Caco-2 (cell line): ENCODE measurements around the gene MYO1F. TPM values are rescaled to one million over a fixed set of nuclear protein-coding genes. Genes with fewer than 3 reads are reported as not detected.

Experiments
- BruUV-seq: library from RNA; stranded (reverse); fragments of 400-500 nt; replicated peaks from 2 replicates; lab custom pipeline; 2021; lab: Mats Ljungman, UMichigan
- CTCF ChIA-PET: fragments of 300-600 bp; sonication (Branson Sonifier 250); formaldehyde crosslinking; loops from one replicate; lab custom pipeline; 2022; ENCODE audit warnings: antibody characterized with exemption; lab: Charles Lee
- POLR2A ChIA-PET: fragments of 300-600 bp; sonication (Branson Sonifier 250); formaldehyde crosslinking; loops from one replicate; lab custom pipeline; 2022; ENCODE audit warnings: antibody characterized with exemption; lab: Charles Lee
- DNase-seq, 2 experiments: peaks; one replicate each; pipeline versions ENCODE4 v3.0.0 to v3.0.0-alpha.2; 2020 to 2022
- H3K27me3 ChIP-seq: replicated peaks from 2 replicates; pipeline ENCODE4 v1.6.0; 2011; ENCODE audit warnings: low read length; ENCODE audit not compliant: control insufficient read depth, insufficient read depth
- H3K36me3 ChIP-seq: 2 replicates; pipeline ENCODE4 v1.5.1; 2011; ENCODE audit warnings: low read length; ENCODE audit not compliant: control insufficient read depth, insufficient read depth
- H3K4me1 ChIP-seq: fragments of 250-450 bp; sonication (Bioruptor Pico); 2 replicates; pipeline ENCODE4 v1.5.1; 2020; ENCODE audit warnings: mild to moderate bottlenecking
- H3K4me3 ChIP-seq: 2 replicates; pipeline ENCODE4 v1.5.1; 2011; ENCODE audit warnings: low read depth, mild to moderate bottlenecking, control low read depth, low read length
- H3K9me3 ChIP-seq: fragments of 250-450 bp; sonication (Bioruptor Pico); 2 replicates; pipeline ENCODE4 v1.5.1; 2020; ENCODE audit warnings: mild to moderate bottlenecking, moderate library complexity
- H3K27ac Mint-ChIP-seq: one replicate; pipeline ENCODE4 v1.8.0; 2022; ENCODE audit warnings: mixed read lengths; ENCODE audit not compliant: unreplicated experiment
- H3K27me3 Mint-ChIP-seq: one replicate; pipeline ENCODE4 v1.8.0; 2022; ENCODE audit warnings: mixed read lengths; ENCODE audit not compliant: insufficient read depth, unreplicated experiment
- H3K36me3 Mint-ChIP-seq: one replicate; pipeline ENCODE4 v1.8.0; 2022; ENCODE audit warnings: mild to moderate bottlenecking, mixed read lengths; ENCODE audit not compliant: insufficient read depth, unreplicated experiment
- H3K4me1 Mint-ChIP-seq: one replicate; pipeline ENCODE4 v1.8.0; 2022; ENCODE audit warnings: low read depth, mixed read lengths; ENCODE audit not compliant: unreplicated experiment
- H3K4me3 Mint-ChIP-seq: one replicate; pipeline ENCODE4 v1.8.0; 2022; ENCODE audit warnings: mild to moderate bottlenecking, moderate library complexity, mixed read lengths; ENCODE audit not compliant: unreplicated experiment
- H3K9me3 Mint-ChIP-seq: one replicate; pipeline ENCODE4 v1.8.0; 2022; ENCODE audit warnings: mixed read lengths; ENCODE audit not compliant: unreplicated experiment
- intact Hi-C: fragments of 100-400 bp; cut with micrococcal nuclease; formaldehyde crosslinking; loops from one replicate; pipeline ENCODE4 v1.10.0; 2022; ENCODE audit not compliant: unreplicated experiment
- total RNA-seq: library from RNA; stranded (reverse); gene quantifications from 2 replicates; pipeline ENCODE4 v1.2.3, GENCODE V29; 2022
- TF ChIP-seq, protein P1 (sequence below), 2 experiments: fragments of 200-600 bp in 1 of 2; IDR thresholded peaks; 1 replicate in 1 of 2; 2 replicates in 1 of 2; pipeline versions ENCODE4 v1.5.1 to v1.8.0; 2011 to 2022; ENCODE audit warnings: antibody characterized with exemption in 1 of 2, control low read depth in 1 of 2, inconsistent platforms in 1 of 2, low read depth in 1 of 2, low read length in 1 of 2, mild to moderate bottlenecking in 1 of 2, moderate library complexity in 1 of 2; ENCODE audit not compliant: insufficient read depth in 1 of 2, severe bottlenecking in 1 of 2, unreplicated experiment in 1 of 2

Gene MYO1F
- total RNA-seq, 1 experiment from 2014 or later = 0.25 TPM

DNA sequence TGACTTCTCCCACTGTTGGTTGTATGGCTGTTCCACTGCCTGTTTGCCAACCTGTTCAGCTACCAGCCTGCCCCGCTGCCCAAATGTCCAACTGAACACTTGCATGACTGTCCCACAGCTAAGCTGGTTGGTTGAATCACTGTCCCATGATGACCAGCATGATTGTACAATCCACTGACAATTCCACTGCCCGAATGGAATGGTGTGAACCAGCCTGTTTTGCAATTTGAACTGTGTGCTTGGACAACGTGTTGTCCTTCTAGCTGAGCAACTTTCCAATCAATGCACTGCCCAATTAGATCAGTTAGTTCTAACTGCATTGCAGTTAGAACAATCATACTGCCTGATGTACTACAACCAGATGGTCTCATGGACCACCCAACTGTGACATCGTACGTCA is 24.6 kb upstream of the MYO1F start:
- H3K36me3 Mint-ChIP-seq = peaks cover 5% of the 10 kb centered on the region
- intact Hi-C loops = no loop called here
- no peak for DNase-seq

DNA sequence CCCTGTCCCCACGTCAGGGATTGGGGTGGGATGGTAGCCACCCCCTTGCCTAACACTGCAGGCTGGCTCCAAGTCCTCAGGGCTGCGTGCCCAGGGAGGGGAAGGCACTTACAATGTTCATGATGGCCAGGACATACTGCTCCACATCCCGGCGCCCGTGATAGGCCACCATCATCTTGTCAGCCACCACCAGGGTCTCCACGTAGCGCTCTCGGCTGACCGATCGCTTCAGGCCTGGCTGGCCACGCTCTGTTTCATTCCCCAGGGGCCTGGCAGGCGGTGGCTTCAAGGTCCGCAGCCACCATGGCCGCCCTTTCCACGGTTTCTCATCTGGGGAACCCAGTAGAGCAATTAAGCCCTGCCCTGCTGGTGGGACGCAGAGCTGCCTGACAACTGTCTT is 23.6 kb upstream of the MYO1F start:
- no peaks in the 10 kb centered on the region for H3K4me1 Mint-ChIP-seq
- H3K36me3 Mint-ChIP-seq = peaks cover 5% of the 10 kb centered on the region
- H3K27ac Mint-ChIP-seq = no peak overlapping the region
- CTCF ChIA-PET = no interaction called here
- intact Hi-C loops = no loop called here
- peaks cover 5% of the 10 kb centered on the region for H3K27me3 Mint-ChIP-seq
- H3K4me1 ChIP-seq = no peaks in the 10 kb centered on the region
- no peak for DNase-seq
- no peak overlapping the region for H3K4me3 Mint-ChIP-seq
- no peaks in the 10 kb centered on the region for H3K27me3 ChIP-seq
- no peak overlapping the region for H3K4me3 ChIP-seq
- BruUV-seq = no TSS peak
- peaks cover 7% of the 10 kb centered on the region for H3K9me3 ChIP-seq
- TF ChIP-seq, protein P1, sequence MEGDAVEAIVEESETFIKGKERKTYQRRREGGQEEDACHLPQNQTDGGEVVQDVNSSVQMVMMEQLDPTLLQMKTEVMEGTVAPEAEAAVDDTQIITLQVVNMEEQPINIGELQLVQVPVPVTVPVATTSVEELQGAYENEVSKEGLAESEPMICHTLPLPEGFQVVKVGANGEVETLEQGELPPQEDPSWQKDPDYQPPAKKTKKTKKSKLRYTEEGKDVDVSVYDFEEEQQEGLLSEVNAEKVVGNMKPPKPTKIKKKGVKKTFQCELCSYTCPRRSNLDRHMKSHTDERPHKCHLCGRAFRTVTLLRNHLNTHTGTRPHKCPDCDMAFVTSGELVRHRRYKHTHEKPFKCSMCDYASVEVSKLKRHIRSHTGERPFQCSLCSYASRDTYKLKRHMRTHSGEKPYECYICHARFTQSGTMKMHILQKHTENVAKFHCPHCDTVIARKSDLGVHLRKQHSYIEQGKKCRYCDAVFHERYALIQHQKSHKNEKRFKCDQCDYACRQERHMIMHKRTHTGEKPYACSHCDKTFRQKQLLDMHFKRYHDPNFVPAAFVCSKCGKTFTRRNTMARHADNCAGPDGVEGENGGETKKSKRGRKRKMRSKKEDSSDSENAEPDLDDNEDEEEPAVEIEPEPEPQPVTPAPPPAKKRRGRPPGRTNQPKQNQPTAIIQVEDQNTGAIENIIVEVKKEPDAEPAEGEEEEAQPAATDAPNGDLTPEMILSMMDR (IDR thresholded peaks at IDR 0.05; ENCODE audit: insufficient read depth in 1 of 2, low read depth in 1 of 2, low read length in 1 of 2, severe bottlenecking in 1 of 2, unreplicated experiment in 1 of 2) = no peak
- POLR2A ChIA-PET = no interaction called here
- peaks cover 13% of the 10 kb centered on the region for H3K9me3 Mint-ChIP-seq
- no peaks in the 10 kb centered on the region for H3K36me3 ChIP-seq

More for the DNA sequence above, 24.6 kb upstream of the MYO1F start:
- H3K9me3 Mint-ChIP-seq = peaks cover 13% of the 10 kb centered on the region
- H3K4me3 Mint-ChIP-seq = no peak overlapping the region
- H3K27ac Mint-ChIP-seq = no peak overlapping the region
- peaks cover 3% of the 10 kb centered on the region for H3K27me3 Mint-ChIP-seq
- POLR2A ChIA-PET = no interaction called here
- H3K4me1 Mint-ChIP-seq = no peaks in the 10 kb centered on the region
- Histone ChIP-seq H3K36me3 (no peaks in the 10 kb centered on the region), H3K4me1 (no peaks in the 10 kb centered on the region), H3K9me3 (peaks cover 7% of the 10 kb centered on the region), H3K27me3 (no peaks in the 10 kb centered on the region), H3K4me3 (no peak overlapping the region)
- CTCF ChIA-PET = no interaction called here
- BruUV-seq = no TSS peak
- TF ChIP-seq, protein P1 (IDR thresholded peaks at IDR 0.05; ENCODE audit: insufficient read depth in 1 of 2, low read depth in 1 of 2, low read length in 1 of 2, severe bottlenecking in 1 of 2, unreplicated experiment in 1 of 2) = no peak

DNA sequence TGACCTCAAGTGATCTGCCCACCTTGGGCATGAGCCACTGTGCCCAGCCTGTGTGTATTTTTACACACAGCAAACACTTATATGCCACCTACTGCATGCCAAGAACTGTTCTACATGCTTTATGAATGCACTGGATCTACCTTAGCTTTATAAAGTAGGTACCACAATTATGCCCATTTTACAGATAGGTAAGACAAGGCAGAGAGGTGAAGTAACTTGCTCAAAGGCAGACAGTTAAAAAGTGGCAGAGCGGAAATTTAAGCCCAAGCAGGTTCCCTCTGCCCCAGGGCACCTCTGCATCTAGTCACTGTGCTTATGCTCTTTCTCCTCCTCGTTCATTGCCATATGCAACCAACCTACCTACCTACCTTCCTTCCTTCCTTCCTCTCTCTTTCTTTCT is 22.8 kb upstream of the MYO1F start:
- no peaks in the 10 kb centered on the region for H3K36me3 ChIP-seq
- POLR2A ChIA-PET = no interaction called here
- no TSS peak for BruUV-seq
- peaks cover 6% of the 10 kb centered on the region for H3K9me3 ChIP-seq
- intact Hi-C loops = no loop called here
- no peak for DNase-seq
- CTCF ChIA-PET = no interaction called here
- Mint-ChIP-seq H3K4me3 (no peak overlapping the region), H3K27ac (no peak overlapping the region), H3K27me3 (peaks cover 6% of the 10 kb centered on the region), H3K4me1 (no peaks in the 10 kb centered on the region), H3K9me3 (peaks cover 13% of the 10 kb centered on the region), H3K36me3 (peaks cover 5% of the 10 kb centered on the region)
- H3K4me1 ChIP-seq = no peaks in the 10 kb centered on the region
- no peak overlapping the region for H3K4me3 ChIP-seq
- TF ChIP-seq, protein P1 (IDR thresholded peaks at IDR 0.05; ENCODE audit: insufficient read depth in 1 of 2, low read depth in 1 of 2, low read length in 1 of 2, severe bottlenecking in 1 of 2, unreplicated experiment in 1 of 2) = no peak
- H3K27me3 ChIP-seq = no peaks in the 10 kb centered on the region
